Measurements from ENCODE around the gene LIFR. TPM values are rescaled to one million over a fixed set of nuclear protein-coding genes. Genes with fewer than 3 reads are reported as not detected.

The LIFR gene
- total RNA-seq, 1 experiment from 2014 or later: 7.8 TPM

- no peak overlapping the region for H3K4me2 ChIP-seq (ENCODE audit: insufficient read depth, insufficient read length, low read length)
These were observed 88.9 kb downstream of the LIFR start for GRCh38 chr5:38467353-38468040.

More at GRCh38 chr5:38467353-38468040, 88.9 kb downstream of the LIFR start:
- H2BK15ac ChIP-seq (ENCODE audit: low read depth, low read length): no peak overlapping the region
- H3K27ac ChIP-seq (ENCODE audit: insufficient read length, low read depth, low read length): no peak overlapping the region
- H3K56ac ChIP-seq (ENCODE audit: insufficient read length, low read depth, low read length): no peak overlapping the region
- H3K4me1 Mint-ChIP-seq: peaks cover 15 to 21% of the 10 kb centered on the region in 2 experiments
- H3K14ac ChIP-seq (ENCODE audit: insufficient read depth, low read length): no peak overlapping the region
- no peak overlapping the region for H2BK12ac ChIP-seq (ENCODE audit: insufficient read length, low read depth, low read length)
- no peak overlapping the region for H3K4me3 Mint-ChIP-seq
- H2BK120ac ChIP-seq (ENCODE audit: low read depth, low read length, poor library complexity, severe bottlenecking): no peak overlapping the region
- no peaks in the 10 kb centered on the region for H3K9me3 Mint-ChIP-seq
- H4K8ac ChIP-seq (replicated peaks; ENCODE audit: insufficient read length, low read depth, low read length): no peak overlapping the region
- no peaks in the 10 kb centered on the region for H3K23me2 ChIP-seq (ENCODE audit: insufficient read length, low read depth, low read length, poor library complexity, severe bottlenecking)
- no peak overlapping the region for H4K5ac ChIP-seq (ENCODE audit: insufficient read length, low read depth, low read length)
- H4K20me1 ChIP-seq (ENCODE audit: control insufficient read depth, insufficient read depth, insufficient read length): no peaks in the 10 kb centered on the region
- no peak overlapping the region for H2AFZ ChIP-seq (ENCODE audit: low read length)
- H3K27me3 Mint-ChIP-seq (ENCODE audit: low read depth): peaks cover 2% of the 10 kb centered on the region
- H3K27me3 ChIP-seq (ENCODE audit: insufficient read depth, low read length): no peaks in the 10 kb centered on the region
- no peak for DNase-seq
- H2BK20ac ChIP-seq (ENCODE audit: low read depth, low read length, poor library complexity, severe bottlenecking): no peak overlapping the region
- no peaks in the 10 kb centered on the region for H3K9me3 ChIP-seq (ENCODE audit: control insufficient read depth, low read depth, low read length)
- TF ChIP-seq CTCF (conservative IDR thresholded peaks at IDR 0.05): no peak
- no peak overlapping the region; a peak in 1 of 7 replicates for H3K27ac Mint-ChIP-seq
- H2BK5ac ChIP-seq (ENCODE audit: insufficient read length, low read length): no peak overlapping the region
- no peak overlapping the region for H2AK5ac ChIP-seq (ENCODE audit: insufficient read length, low read length)
- H3K4me1 ChIP-seq (ENCODE audit: insufficient read depth, low read length): no peaks in the 10 kb centered on the region
- peak overlapping the region; percentile 64 for H3K18ac ChIP-seq (ENCODE audit: insufficient read length, low read depth, low read length)
- H3K79me2 ChIP-seq (ENCODE audit: insufficient read depth, low read length): no peaks in the 10 kb centered on the region
- WGBS (ENCODE audit: extremely low coverage, insufficient read length, low lambda C conversion rate): no CpG with 5 or more reads among the region's 22 CpGs
- no peak overlapping the region for H3T11ph ChIP-seq (ENCODE audit: low read length)
- no peaks in the 10 kb centered on the region; a peak in 1 of 7 replicates for H3K36me3 Mint-ChIP-seq (ENCODE audit: insufficient read depth in 1 of 3, low read depth in 3 of 3)
- no peak overlapping the region for H3K4ac ChIP-seq (ENCODE audit: low read depth, low read length)
- H3K79me1 ChIP-seq (ENCODE audit: insufficient read depth, low read depth, low read length, poor library complexity, severe bottlenecking): no peaks in the 10 kb centered on the region
- no peak overlapping the region for H4K91ac ChIP-seq (ENCODE audit: insufficient read length, low read depth, low read length)
- H3K23ac ChIP-seq (ENCODE audit: insufficient read length, low read depth, low read length): no peak overlapping the region
- H3K9ac ChIP-seq (ENCODE audit: extremely low read depth, insufficient read length, low read length): no peak overlapping the region

All from H9 (cell line).